Measurements from ENCODE around the gene CDC42EP1. TPM values are rescaled to one million over a fixed set of nuclear protein-coding genes. Genes with fewer than 3 reads are reported as not detected.

Gene CDC42EP1
- total RNA-seq, 1 experiment from 2014 or later, result 75.0 TPM

GRCh38 chr22:37566329-37566837 lies 6.1 kb downstream of the CDC42EP1 start:
- Mint-ChIP-seq H3K27ac (ENCODE audit: unreplicated experiment) (no peak overlapping the region), H3K9me3 (ENCODE audit: unreplicated experiment) (no peaks in the 10 kb centered on the region), H3K27me3 (ENCODE audit: insufficient read depth, unreplicated experiment) (no peaks in the 10 kb centered on the region), H3K36me3 (ENCODE audit: insufficient read depth, unreplicated experiment) (peaks cover 95% of the 10 kb centered on the region), H3K4me3 (ENCODE audit: unreplicated experiment) (no peak overlapping the region), H3K4me1 (ENCODE audit: low read depth, unreplicated experiment) (peaks cover 33% of the 10 kb centered on the region)
- TF ChIP-seq CTCF (IDR thresholded peaks at IDR 0.05; ENCODE audit: insufficient read depth in 1 of 2, low read depth in 1 of 2, low read length in 1 of 2, severe bottlenecking in 1 of 2, unreplicated experiment in 1 of 2), result no peak
- no peaks in the 10 kb centered on the region for H3K27me3 ChIP-seq (replicated peaks; ENCODE audit: control insufficient read depth, insufficient read depth, low read length)
- no TSS peak for BruUV-seq (replicated peaks)
- no peak overlapping the region for H3K4me3 ChIP-seq (ENCODE audit: low read depth, low read length)
- CTCF ChIA-PET, result interaction anchor here (1.0 to 5.3 kb wide), 6 partner anchors 13 to 54 kb away, joined by 3 to 54 read pairs (median 20); partner anchors contain the start of gene LGALS2
- peaks cover 78% of the 10 kb centered on the region for H3K4me1 ChIP-seq
- peaks cover 11% of the 10 kb centered on the region for H3K36me3 ChIP-seq (ENCODE audit: control insufficient read depth, insufficient read depth, low read length)
- no peak for DNase-seq
- POLR2A ChIA-PET, result no interaction called here
- no peaks in the 10 kb centered on the region for H3K9me3 ChIP-seq
- intact Hi-C loops (cut with micrococcal nuclease; ENCODE audit: unreplicated experiment), result loop anchor here (5.0 kb wide), 1 partner anchor 41 kb away; the partner anchor contains the start of gene GGA1

GRCh38 chr22:37566903-37567798 lies 6.9 kb downstream of the CDC42EP1 start:
- H3K9me3 Mint-ChIP-seq (ENCODE audit: unreplicated experiment), result no peaks in the 10 kb centered on the region
- Histone ChIP-seq H3K4me1 (peaks cover 80% of the 10 kb centered on the region), H3K27me3 (replicated peaks; ENCODE audit: control insufficient read depth, insufficient read depth, low read length) (no peaks in the 10 kb centered on the region), H3K4me3 (ENCODE audit: low read depth, low read length) (no peak overlapping the region), H3K36me3 (ENCODE audit: control insufficient read depth, insufficient read depth, low read length) (peaks cover 11% of the 10 kb centered on the region), H3K9me3 (no peaks in the 10 kb centered on the region)
- peak overlapping the region; percentile 16 for H3K4me3 Mint-ChIP-seq (ENCODE audit: unreplicated experiment)
- peaks cover 95% of the 10 kb centered on the region for H3K36me3 Mint-ChIP-seq (ENCODE audit: insufficient read depth, unreplicated experiment)
- H3K27me3 Mint-ChIP-seq (ENCODE audit: insufficient read depth, unreplicated experiment), result no peaks in the 10 kb centered on the region
- intact Hi-C loops (cut with micrococcal nuclease; ENCODE audit: unreplicated experiment), result loop anchor here (1.0 to 5.0 kb wide), 3 partner anchors 22 to 40 kb away; partner anchors contain the start of gene GGA1
- BruUV-seq (replicated peaks), result no TSS peak
- CTCF ChIA-PET, result interaction anchor here (0.5 to 5.3 kb wide), 19 partner anchors 8 to 102 kb away, joined by 3 to 54 read pairs (median 5); partner anchors contain the start of genes GGA1 and LGALS2
- H3K4me1 Mint-ChIP-seq (ENCODE audit: low read depth, unreplicated experiment), result peaks cover 33% of the 10 kb centered on the region
- DNase-seq, result peak; percentile 79 to 90
- TF ChIP-seq CTCF (IDR thresholded peaks at IDR 0.05; ENCODE audit: insufficient read depth in 1 of 2, low read depth in 1 of 2, low read length in 1 of 2, severe bottlenecking in 1 of 2, unreplicated experiment in 1 of 2), result peak; percentile 90 to 93
- POLR2A ChIA-PET, result interaction anchor here (0.6 kb wide), 1 partner anchor 25 kb away, joined by 3 read pairs; no protein-coding TSS in a partner anchor
- H3K27ac Mint-ChIP-seq (ENCODE audit: unreplicated experiment), result peak overlapping the region; percentile 48

- no peak overlapping the region for H3K4me3 ChIP-seq (ENCODE audit: low read depth, low read length)
- H3K9me3 Mint-ChIP-seq (ENCODE audit: unreplicated experiment), result no peaks in the 10 kb centered on the region
- peak overlapping the region; percentile 48 for H3K27ac Mint-ChIP-seq (ENCODE audit: unreplicated experiment)
- TF ChIP-seq CTCF (IDR thresholded peaks at IDR 0.05; ENCODE audit: insufficient read depth in 1 of 2, low read depth in 1 of 2, low read length in 1 of 2, severe bottlenecking in 1 of 2, unreplicated experiment in 1 of 2), result no peak
- ChIA-PET CTCF (interaction anchor here (1.3 to 5.3 kb wide), 6 partner anchors 11 to 41 kb away, joined by 5 to 54 read pairs (median 20); partner anchors contain the start of genes GGA1 and LGALS2), POLR2A (no interaction called here)
- H3K4me3 Mint-ChIP-seq (ENCODE audit: unreplicated experiment), result no peak overlapping the region
- H3K4me1 ChIP-seq, result peaks cover 73% of the 10 kb centered on the region
- no TSS peak for BruUV-seq (replicated peaks)
- H3K36me3 Mint-ChIP-seq (ENCODE audit: insufficient read depth, unreplicated experiment), result peaks cover 95% of the 10 kb centered on the region
- H3K27me3 Mint-ChIP-seq (ENCODE audit: insufficient read depth, unreplicated experiment), result no peaks in the 10 kb centered on the region
- no peaks in the 10 kb centered on the region for H3K27me3 ChIP-seq (replicated peaks; ENCODE audit: control insufficient read depth, insufficient read depth, low read length)
- H3K4me1 Mint-ChIP-seq (ENCODE audit: low read depth, unreplicated experiment), result peaks cover 31% of the 10 kb centered on the region
- no peaks in the 10 kb centered on the region for H3K9me3 ChIP-seq
- intact Hi-C loops (cut with micrococcal nuclease; ENCODE audit: unreplicated experiment), result loop anchor here (5.0 kb wide), 1 partner anchor 39 kb away; the partner anchor contains the start of gene GGA1
- no peak for DNase-seq
- peaks cover 11% of the 10 kb centered on the region for H3K36me3 ChIP-seq (ENCODE audit: control insufficient read depth, insufficient read depth, low read length)
Measured at GRCh38 chr22:37568012-37568411, 7.7 kb downstream of the CDC42EP1 start.

Measured in Caco-2 (cell line).